IMR-90 (cell line): ENCODE results near the gene NRL. TPM values are rescaled to one million over a fixed set of nuclear protein-coding genes. Genes with fewer than 3 reads are reported as not detected.

ENCODE experiments used
- ATAC-seq: fragments of 200-7000 bp; cut with Tn5 transposase; 2 replicates; pipeline ENCODE4 v1.9.1; 2020; ENCODE audit warnings: low read depth, mild to moderate bottlenecking, moderate library complexity
- BruUV-seq: library from RNA; stranded (reverse); fragments of 400-500 nt; replicated peaks from 2 replicates; lab custom pipeline; 2021; lab: Mats Ljungman, UMichigan
- CTCF ChIA-PET: fragments of 300-600 bp; formaldehyde crosslinking; extraction: SDS; loops from one replicate; lab custom pipeline; 2021; ENCODE audit warnings: antibody characterized with exemption; lab: Yijun Ruan, JAX
- POLR2A ChIA-PET: fragments of 300-600 bp; sonication (Branson Sonifier 250); formaldehyde crosslinking; loops from one replicate; lab custom pipeline; 2022; ENCODE audit warnings: antibody characterized with exemption; ENCODE audit not compliant: unreplicated experiment; lab: Charles Lee
- DNase-seq: peaks from one replicate; pipeline ENCODE4 v3.0.0; 2013
- H2AFZ ChIP-seq: replicated peaks from 2 replicates; pipeline ENCODE3; 2013; ENCODE audit warnings: low read length, mild to moderate bottlenecking; ENCODE audit not compliant: poor library complexity
- H2AK5ac ChIP-seq: 2 replicates; pipeline ENCODE4 v1.6.1; 2013; ENCODE audit warnings: low read depth, low read length, inconsistent platforms
- H2AK9ac ChIP-seq: replicated peaks from 2 replicates; pipeline ENCODE3; 2013; ENCODE audit warnings: mild to moderate bottlenecking, low read depth, low read length, moderate library complexity; ENCODE audit not compliant: poor library complexity
- H2BK120ac ChIP-seq: 2 replicates; pipeline ENCODE4 v1.6.1; 2013; ENCODE audit warnings: low read depth, low read length, inconsistent platforms
- H2BK15ac ChIP-seq: 3 replicates; pipeline ENCODE4 v1.6.1; 2013; ENCODE audit warnings: low read depth, low read length, inconsistent platforms
- H2BK20ac ChIP-seq: 2 replicates; pipeline ENCODE4 v1.6.1; 2013; ENCODE audit warnings: low read depth, mild to moderate bottlenecking, inconsistent platforms, low read length, moderate library complexity
- H2BK5ac ChIP-seq: 2 replicates; pipeline ENCODE4 v1.6.1; 2013; ENCODE audit warnings: mild to moderate bottlenecking, low read depth, low read length, inconsistent platforms; ENCODE audit not compliant: poor library complexity, severe bottlenecking
- H3K14ac ChIP-seq: replicated peaks from 2 replicates; pipeline ENCODE4 v1.6.1; 2013; ENCODE audit warnings: low read depth, low read length, inconsistent platforms
- H3K18ac ChIP-seq: 2 replicates; pipeline ENCODE4 v1.6.1; 2013; ENCODE audit warnings: low read depth, low read length, control low read depth
- H3K23ac ChIP-seq: 2 replicates; pipeline ENCODE4 v1.6.1; 2013; ENCODE audit warnings: low read depth, low read length, inconsistent platforms
- H3K27ac ChIP-seq: 2 replicates; pipeline ENCODE4 v1.5.1; 2013; ENCODE audit warnings: mild to moderate bottlenecking, control low read depth, low read length; ENCODE audit not compliant: insufficient read depth
- H3K27me3 ChIP-seq: 2 replicates; pipeline ENCODE4 v1.6.1; 2013; ENCODE audit warnings: low read length; ENCODE audit not compliant: control insufficient read depth, insufficient read depth
- H3K36me3 ChIP-seq: 2 replicates; pipeline ENCODE4 v1.6.1; 2013; ENCODE audit warnings: low read length, mixed read lengths; ENCODE audit not compliant: control insufficient read depth, insufficient read depth
- H3K4ac ChIP-seq: 2 replicates; pipeline ENCODE4 v1.6.1; 2013; ENCODE audit warnings: low read depth, low read length, inconsistent platforms
- H3K4me1 ChIP-seq: 2 replicates; pipeline ENCODE4 v1.6.1; 2013; ENCODE audit warnings: low read length, mixed read lengths; ENCODE audit not compliant: control insufficient read depth, insufficient read depth
- H3K4me2 ChIP-seq: 2 replicates; pipeline ENCODE4 v1.6.1; 2013; ENCODE audit warnings: low read depth, mild to moderate bottlenecking, control low read depth, low read length, moderate library complexity
- H3K4me3 ChIP-seq: 2 replicates; pipeline ENCODE4 v1.5.1; 2013; ENCODE audit warnings: low read depth, mild to moderate bottlenecking, control low read depth, low read length, moderate library complexity; ENCODE audit not compliant: insufficient read depth
- H3K56ac ChIP-seq: 2 replicates; pipeline ENCODE4 v1.6.1; 2013; ENCODE audit warnings: low read length, inconsistent platforms; ENCODE audit not compliant: insufficient read depth; ENCODE audit errors: extremely low read depth
- H3K79me1 ChIP-seq, 2 experiments: 2 replicates each; pipeline ENCODE4 v1.6.1; 2013; ENCODE audit warnings: low read length in 2 of 2, inconsistent platforms in 1 of 2, low read depth in 1 of 2
- H3K9ac ChIP-seq: 2 replicates; pipeline ENCODE4 v1.6.1; 2013; ENCODE audit warnings: low read depth, low read length, control low read depth
- H3K9me1 ChIP-seq: 2 replicates; pipeline ENCODE4 v1.6.1; 2013; ENCODE audit warnings: low read length, inconsistent platforms; ENCODE audit not compliant: insufficient read depth
- H3K9me3 ChIP-seq: 2 replicates; pipeline ENCODE4 v1.6.1; 2013; ENCODE audit warnings: low read length; ENCODE audit not compliant: control insufficient read depth, insufficient read depth
- H4K20me1 ChIP-seq: 2 replicates; pipeline ENCODE4 v1.6.1; 2013; ENCODE audit warnings: low read length, inconsistent platforms; ENCODE audit not compliant: insufficient read depth
- H4K5ac ChIP-seq: 2 replicates; pipeline ENCODE4 v1.6.1; 2013; ENCODE audit warnings: mild to moderate bottlenecking, low read depth, low read length, control low read depth
- H4K8ac ChIP-seq, 2 experiments: 2 replicates each; pipeline ENCODE4 v1.6.1; 2013; ENCODE audit warnings: low read depth in 2 of 2, low read length in 2 of 2, control low read depth in 1 of 2, inconsistent platforms in 1 of 2
- H4K91ac ChIP-seq: 2 replicates; pipeline ENCODE4 v1.6.1; 2013; ENCODE audit warnings: low read depth, low read length, inconsistent platforms; ENCODE audit not compliant: insufficient read depth
- BHLHE40 ChIP-seq: fragments of 150-350 bp; IDR thresholded peaks from 2 replicates; pipeline ENCODE4 v1.6.1; 2016; ENCODE audit warnings: mild to moderate bottlenecking, low read depth, low read length
- CEBPB ChIP-seq: IDR thresholded peaks from 2 replicates; pipeline ENCODE4 v1.6.1; 2012; ENCODE audit warnings: low read depth, low read length, improper control_type of control experiment
- CHD1 ChIP-seq: IDR thresholded peaks from 2 replicates; pipeline ENCODE4 v1.6.1; 2012; ENCODE audit warnings: low read depth, low read length, improper control_type of control experiment
- CTCF ChIP-seq: conservative IDR thresholded peaks from 2 replicates; pipeline ENCODE4 v1.5.1; 2012; ENCODE audit warnings: mild to moderate bottlenecking, low read depth, low read length, improper control_type of control experiment
- FOS ChIP-seq: fragments of 150-350 bp; IDR thresholded peaks from 2 replicates; pipeline ENCODE4 v1.6.1; 2016; ENCODE audit warnings: low read depth, low read length
- MAFK ChIP-seq: IDR thresholded peaks from 2 replicates; pipeline ENCODE4 v1.6.1; 2012; ENCODE audit warnings: low read depth, low read length, improper control_type of control experiment
- MAZ ChIP-seq: IDR thresholded peaks from 2 replicates; pipeline ENCODE4 v1.6.1; 2012; ENCODE audit warnings: low read depth, mild to moderate bottlenecking, low read length, improper control_type of control experiment, moderate library complexity, borderline replicate concordance
- MXI1 ChIP-seq: IDR thresholded peaks from 2 replicates; pipeline ENCODE4 v1.6.1; 2012; ENCODE audit warnings: low read depth, mild to moderate bottlenecking, low read length, moderate library complexity, borderline replicate concordance
- NFE2L2 ChIP-seq: fragments of 150-350 bp; IDR thresholded peaks from 2 replicates; pipeline ENCODE4 v1.6.1; 2016; ENCODE audit warnings: low read depth, mild to moderate bottlenecking, low read length
- POLR2A ChIP-seq: IDR thresholded peaks from 2 replicates; pipeline ENCODE4 v1.6.1; 2012; ENCODE audit warnings: mild to moderate bottlenecking, low read depth, low read length
- RAD21 ChIP-seq: IDR thresholded peaks from 2 replicates; pipeline ENCODE4 v1.6.1; 2012; ENCODE audit warnings: low read length, improper control_type of control experiment
- RCOR1 ChIP-seq: IDR thresholded peaks from 2 replicates; pipeline ENCODE4 v1.6.1; 2012; ENCODE audit warnings: mild to moderate bottlenecking, low read length, improper control_type of control experiment; ENCODE audit not compliant: insufficient replicate concordance
- RFX5 ChIP-seq: IDR thresholded peaks from 2 replicates; pipeline ENCODE4 v1.8.0; 2012; ENCODE audit warnings: low read depth, mild to moderate bottlenecking, low read length, moderate library complexity
- SMC3 ChIP-seq: fragments of 150-350 bp; IDR thresholded peaks from 2 replicates; pipeline ENCODE4 v1.6.1; 2016; ENCODE audit warnings: low read depth, mild to moderate bottlenecking, antibody characterized with exemption, low read length, moderate library complexity
- WGBS, 2 experiments: methylation state at CpG; one replicate each; pipeline versions ENCODE4 v1.1.5 to v1.1.7; 2013; ENCODE audit warnings: missing lambda C conversion rate in 2 of 2; ENCODE audit not compliant: insufficient read length in 1 of 2; ENCODE audit errors: extremely low coverage in 2 of 2; 5-methylcytosine and 5-hydroxymethylcytosine counted together
- dilution Hi-C: fragments of 300-500 bp; cut with HindIII; formaldehyde crosslinking; loops from one replicate; pipeline ENCODE4 v1.14.3; 2018; ENCODE audit warnings: low sequenced_read_pairs; ENCODE audit not compliant: unreplicated experiment
- in situ Hi-C: fragments of 300-500 bp; cut with MboI; formaldehyde crosslinking; loops from 3 replicates; pipeline ENCODE4 v1.14.3; 2019; ENCODE audit warnings: low sequenced_read_pairs, inconsistent platforms, mixed read lengths
- intact Hi-C: fragments of 100-400 bp; cut with micrococcal nuclease; formaldehyde crosslinking; loops from 2 replicates; pipeline ENCODE4 v1.10.0; 2022
- polyA plus RNA-seq, 3 experiments: library from polyadenylated mRNA; depleted of rRNA; stranded (reverse); fragments of >200 nt; gene quantifications; 2 replicates each; pipeline ENCODE4 v1.2.3, GENCODE V29; 2012; ENCODE audit warnings: low replicate concordance in 1 of 3
- total RNA-seq: library from RNA; depleted of rRNA; stranded (reverse); fragments of >200 nt; gene quantifications from 2 replicates; pipeline ENCODE4 v1.2.3, GENCODE V29; 2012
- TF ChIP-seq, protein P1 (sequence below): fragments of 150-350 bp; IDR thresholded peaks from 2 replicates; pipeline ENCODE4 v1.6.1; 2017; ENCODE audit warnings: mild to moderate bottlenecking, antibody characterized with exemption, low read length, low read depth
- TF ChIP-seq, protein P2 (sequence below): fragments of 150-350 bp; IDR thresholded peaks from 2 replicates; pipeline ENCODE4 v1.6.1; 2016; ENCODE audit warnings: low read depth, mild to moderate bottlenecking, low read length, moderate library complexity, borderline replicate concordance

NRL gene
- total and polyA plus RNA-seq, 2 of the 4 experiments (the other 2 are of a cell fraction) = 0.18 to 0.70 TPM

DNA sequence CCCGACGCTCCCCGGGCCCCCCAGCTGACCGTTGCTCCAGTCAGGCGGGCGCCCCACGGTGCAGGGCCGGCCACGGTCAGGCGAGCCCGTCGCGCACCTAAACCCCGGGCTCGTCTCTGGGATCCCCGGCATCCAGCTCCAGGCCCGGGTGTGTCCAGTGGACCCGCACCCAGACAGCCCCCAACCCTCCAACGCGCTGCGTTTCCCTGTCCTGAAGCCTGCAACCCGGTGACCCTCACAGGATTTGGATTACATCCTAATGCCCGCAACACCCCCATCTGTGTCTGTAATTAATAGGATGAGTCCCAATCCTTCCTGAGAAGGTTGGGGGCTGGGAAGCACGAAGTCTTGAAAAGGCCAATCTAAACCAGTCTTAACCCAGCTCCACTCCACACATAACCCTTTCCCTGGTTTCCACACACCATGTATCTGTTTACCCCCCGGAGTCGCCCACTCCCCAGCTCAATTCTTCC is 33.0 kb downstream of the NRL start:
- H3K9ac ChIP-seq = no peak overlapping the region
- no peak; the same call in 1 of the 2 replicates for ATAC-seq
- H4K5ac ChIP-seq = no peak overlapping the region
- H2AFZ ChIP-seq = no peak overlapping the region
- no peak for DNase-seq
- no peak overlapping the region for H2BK5ac ChIP-seq
- WGBS, 2 experiments = 10% methylated on average over 12 of the region's 26 CpGs; no CpG with 5 or more reads in 1 of the 2 experiments
- in situ Hi-C loops (no loop called here), dilution Hi-C loops (no loop called here), intact Hi-C loops (no loop called here)
- H3K9me3 ChIP-seq = no peaks in the 10 kb centered on the region
- H3K4me2 ChIP-seq = no peak overlapping the region
- no peak overlapping the region for H2BK20ac ChIP-seq
- H4K91ac ChIP-seq = no peak overlapping the region
- no peak overlapping the region for H2BK120ac ChIP-seq
- no peak overlapping the region for H3K14ac ChIP-seq
- ChIA-PET POLR2A (no interaction called here), CTCF (interaction anchor here (1.0 to 1.8 kb wide), 4 partner anchors 9 to 73 kb away, joined by 3 to 10 read pairs (median 6); partner anchors contain the start of gene PCK2)
- H2AK5ac ChIP-seq = no peak overlapping the region
- H3K9me1 ChIP-seq = no peaks in the 10 kb centered on the region
- no TSS peak for BruUV-seq
- no peak overlapping the region for H2AK9ac ChIP-seq
- no peak overlapping the region for H3K23ac ChIP-seq
- no peak overlapping the region for H4K8ac ChIP-seq
- H3K27me3 ChIP-seq = peaks cover 88% of the 10 kb centered on the region
- H3K4ac ChIP-seq = no peak overlapping the region
- H2BK15ac ChIP-seq = no peak overlapping the region
- no peak overlapping the region for H3K18ac ChIP-seq
- no peak overlapping the region for H3K56ac ChIP-seq
- H3K27ac ChIP-seq = no peak overlapping the region
- peaks cover 2% of the 10 kb centered on the region; the same call in 1 of the 2 replicates for H3K4me1 ChIP-seq
- H3K79me1 ChIP-seq = no peaks in the 10 kb centered on the region
- H3K36me3 ChIP-seq = no peaks in the 10 kb centered on the region
- no peaks in the 10 kb centered on the region; the same call in 1 of the 2 replicates for H4K20me1 ChIP-seq
- H3K4me3 ChIP-seq = no peak overlapping the region
- TF ChIP-seq RAD21 (no peak), BHLHE40 (no peak), MAZ (no peak), MAFK (no peak), RFX5 (no peak), MXI1 (no peak), SMC3 (no peak), NFE2L2 (no peak), CTCF (no peak), FOS (no peak), POLR2A (no peak), RCOR1 (no peak), CHD1 (no peak), CEBPB (no peak)
- TF ChIP-seq, protein P1, sequence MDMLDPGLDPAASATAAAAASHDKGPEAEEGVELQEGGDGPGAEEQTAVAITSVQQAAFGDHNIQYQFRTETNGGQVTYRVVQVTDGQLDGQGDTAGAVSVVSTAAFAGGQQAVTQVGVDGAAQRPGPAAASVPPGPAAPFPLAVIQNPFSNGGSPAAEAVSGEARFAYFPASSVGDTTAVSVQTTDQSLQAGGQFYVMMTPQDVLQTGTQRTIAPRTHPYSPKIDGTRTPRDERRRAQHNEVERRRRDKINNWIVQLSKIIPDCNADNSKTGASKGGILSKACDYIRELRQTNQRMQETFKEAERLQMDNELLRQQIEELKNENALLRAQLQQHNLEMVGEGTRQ = no peak
- TF ChIP-seq, protein P2, sequence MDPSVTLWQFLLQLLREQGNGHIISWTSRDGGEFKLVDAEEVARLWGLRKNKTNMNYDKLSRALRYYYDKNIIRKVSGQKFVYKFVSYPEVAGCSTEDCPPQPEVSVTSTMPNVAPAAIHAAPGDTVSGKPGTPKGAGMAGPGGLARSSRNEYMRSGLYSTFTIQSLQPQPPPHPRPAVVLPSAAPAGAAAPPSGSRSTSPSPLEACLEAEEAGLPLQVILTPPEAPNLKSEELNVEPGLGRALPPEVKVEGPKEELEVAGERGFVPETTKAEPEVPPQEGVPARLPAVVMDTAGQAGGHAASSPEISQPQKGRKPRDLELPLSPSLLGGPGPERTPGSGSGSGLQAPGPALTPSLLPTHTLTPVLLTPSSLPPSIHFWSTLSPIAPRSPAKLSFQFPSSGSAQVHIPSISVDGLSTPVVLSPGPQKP = no peak
